GM19351 (cell line): ENCODE results near the gene KIRREL1.
A peak's percentile ranks its signal among the peaks of the same experiment; 100 is the strongest.
"Not testable (repeated sequence)": the region's sequence is repeated elsewhere in the genome, so short reads cannot be mapped to it uniquely, and the experiment has no call there.

ENCODE experiments used
- ATAC-seq: cut with Tn5 transposase; IDR thresholded peaks from one replicate; pipeline ENCODE4 v1.9.1; 2021; ENCODE audit warnings: mild to moderate bottlenecking, moderate library complexity; ENCODE audit not compliant: unreplicated experiment

The KIRREL1 gene

GRCh38 chr1:158126425-158126824, 133.0 kb downstream of the KIRREL1 start:
- no peak for ATAC-seq

- ATAC-seq, result not testable (repeated sequence)
Measured at GRCh38 chr1:158128531-158128930, 135.1 kb downstream of the KIRREL1 start.

- no peak for ATAC-seq
Measured at GRCh38 chr1:158131217-158131616, 137.8 kb downstream of the KIRREL1 start.

GRCh38 chr1:158140764-158141192, 147.3 kb downstream of the KIRREL1 start:
- ATAC-seq, result no peak

- ATAC-seq, result no peak
Measured at GRCh38 chr1:158145173-158145719, 151.8 kb downstream of the KIRREL1 start.

GRCh38 chr1:158146165-158146564, 152.7 kb downstream of the KIRREL1 start:
- ATAC-seq, result no peak

GRCh38 chr1:158146739-158147138, 153.3 kb downstream of the KIRREL1 start:
- ATAC-seq, result no peak

- no peak for ATAC-seq
Measured at GRCh38 chr1:158147401-158147800, 154.0 kb downstream of the KIRREL1 start.

- ATAC-seq, result no peak
Measured at GRCh38 chr1:158147869-158148268, 154.4 kb downstream of the KIRREL1 start.

- no peak for ATAC-seq
Measured at GRCh38 chr1:158148468-158148867, 155.0 kb downstream of the KIRREL1 start.

GRCh38 chr1:158149175-158149574, 155.7 kb downstream of the KIRREL1 start:
- ATAC-seq, result peak; percentile 8
